Measurements from ENCODE around the gene PRDX5. TPM values are rescaled to one million over a fixed set of nuclear protein-coding genes. Genes with fewer than 3 reads are reported as not detected.

The PRDX5 gene
- total RNA-seq, 1 experiment from 2014 or later, result 228 TPM

- H3K4me2 ChIP-seq (ENCODE audit: insufficient read depth, insufficient read length, low read length), result peak within 1 kb of the TSS; percentile 21
- no peak for TF ChIP-seq CTCF (conservative IDR thresholded peaks at IDR 0.05)
- H3K9me3 Mint-ChIP-seq, result peaks cover 0 to 3% of the 10 kb centered on the region in 2 experiments; a peak in 2 of 5 replicates
Observed at GRCh38 chr11:64299847-64300648, 17.9 kb upstream of the PRDX5 start, which contains the start of gene CATSPERZ. Gene CATSPERZ (plus strand): TSS chr11:64300358. CDS start chr11:64300411, 53 bp downstream.

More at GRCh38 chr11:64299847-64300648, 17.9 kb upstream of the PRDX5 start, which contains the start of gene CATSPERZ:
- H3K27me3 Mint-ChIP-seq (ENCODE audit: low read depth), result peaks cover 86% of the 10 kb centered on the region
- no peak within 1 kb of the TSS for H2BK12ac ChIP-seq (ENCODE audit: insufficient read length, low read depth, low read length)
- peaks cover 16% of the 10 kb centered on the region for H3K23me2 ChIP-seq (ENCODE audit: insufficient read length, low read depth, low read length, poor library complexity, severe bottlenecking)
- no peaks in the 10 kb centered on the region for H3K4me1 ChIP-seq (ENCODE audit: insufficient read depth, low read length)
- H2BK20ac ChIP-seq (ENCODE audit: low read depth, low read length, poor library complexity, severe bottlenecking), result no peak within 1 kb of the TSS
- H3K14ac ChIP-seq (ENCODE audit: insufficient read depth, low read length), result no peak within 1 kb of the TSS
- WGBS (ENCODE audit: extremely low coverage, insufficient read length, low lambda C conversion rate), result no CpG with 5 or more reads among the region's 54 CpGs
- no peak within 1 kb of the TSS for H4K91ac ChIP-seq (ENCODE audit: insufficient read length, low read depth, low read length)
- no peaks in the 10 kb centered on the region for H3K9me3 ChIP-seq (ENCODE audit: control insufficient read depth, low read depth, low read length)
- no peak within 1 kb of the TSS for H3K27ac Mint-ChIP-seq
- H3K27me3 ChIP-seq (ENCODE audit: insufficient read depth, low read length), result peaks cover 55% of the 10 kb centered on the region
- H3K23ac ChIP-seq (ENCODE audit: insufficient read length, low read depth, low read length), result no peak within 1 kb of the TSS
- no peak within 1 kb of the TSS for H2BK15ac ChIP-seq (ENCODE audit: low read depth, low read length)
- H3K79me1 ChIP-seq (ENCODE audit: insufficient read depth, low read depth, low read length, poor library complexity, severe bottlenecking), result no peaks in the 10 kb centered on the region
- no peak within 1 kb of the TSS for H3K27ac ChIP-seq (ENCODE audit: insufficient read length, low read depth, low read length)
- no peak within 1 kb of the TSS for H2BK5ac ChIP-seq (ENCODE audit: insufficient read length, low read length)
- H2AK5ac ChIP-seq (ENCODE audit: insufficient read length, low read length), result no peak within 1 kb of the TSS
- H3T11ph ChIP-seq (ENCODE audit: low read length), result no peak within 1 kb of the TSS
- no peak within 1 kb of the TSS for H3K9ac ChIP-seq (ENCODE audit: extremely low read depth, insufficient read length, low read length)
- peaks cover 12 to 29% of the 10 kb centered on the region in 2 experiments; a peak in 3 of 4 replicates for H3K4me1 Mint-ChIP-seq
- H4K5ac ChIP-seq (ENCODE audit: insufficient read length, low read depth, low read length), result no peak within 1 kb of the TSS
- H3K4me3 Mint-ChIP-seq, result peak within 1 kb of the TSS; percentile 54 to 82
- H4K8ac ChIP-seq (replicated peaks; ENCODE audit: insufficient read length, low read depth, low read length), result no peak within 1 kb of the TSS
- no peak within 1 kb of the TSS for H3K4ac ChIP-seq (ENCODE audit: low read depth, low read length)
- H4K20me1 ChIP-seq (ENCODE audit: control insufficient read depth, insufficient read depth, insufficient read length), result no peaks in the 10 kb centered on the region
- no peaks in the 10 kb centered on the region for H3K79me2 ChIP-seq (ENCODE audit: insufficient read depth, low read length)
- H2AFZ ChIP-seq (ENCODE audit: low read length), result no peak within 1 kb of the TSS
- H3K36me3 Mint-ChIP-seq (ENCODE audit: insufficient read depth in 1 of 3, low read depth in 3 of 3), result peaks cover 0 to 2% (median 0%) of the 10 kb centered on the region in 3 experiments; a peak in 2 of 7 replicates
- no peak for DNase-seq
- no peak within 1 kb of the TSS for H3K18ac ChIP-seq (ENCODE audit: insufficient read length, low read depth, low read length)
- H3K56ac ChIP-seq (ENCODE audit: insufficient read length, low read depth, low read length), result no peak within 1 kb of the TSS
- H2BK120ac ChIP-seq (ENCODE audit: low read depth, low read length, poor library complexity, severe bottlenecking), result no peak within 1 kb of the TSS
